HG03378 (cell line): Measurements from ENCODE around the gene PKN1.
"Not testable (repeated sequence)": the region's sequence is repeated elsewhere in the genome, so short reads cannot be mapped to it uniquely, and the experiment has no call there.

ENCODE experiments used
- ATAC-seq: cut with Tn5 transposase; IDR thresholded peaks from one replicate; pipeline ENCODE4 v1.9.1; 2021; ENCODE audit warnings: mild to moderate bottlenecking, moderate library complexity; ENCODE audit not compliant: unreplicated experiment

The PKN1 gene

DNA sequence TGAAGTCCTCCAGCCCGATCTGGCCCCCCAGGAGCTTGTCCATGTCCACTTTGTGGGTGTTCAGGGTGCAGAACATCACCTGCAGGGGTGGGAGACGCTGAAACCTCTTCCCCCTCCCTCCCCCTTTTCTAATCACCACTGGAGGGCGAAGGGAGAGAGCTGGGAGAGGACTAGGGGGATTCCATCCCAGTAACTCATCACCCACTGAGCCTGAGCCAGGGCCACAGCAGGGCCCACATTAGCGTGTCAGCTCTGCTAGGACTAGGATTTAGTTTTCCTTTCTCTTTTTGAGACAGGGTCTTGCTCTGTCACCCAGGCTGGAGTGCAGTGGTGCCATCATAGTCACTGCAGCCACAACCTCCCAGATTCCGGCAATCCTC is 47.6 kb downstream of the PKN1 start:
- ATAC-seq: no peak

- ATAC-seq: no peak
Measured at GRCh38 chr19:14482172-14482941, 49.3 kb downstream of the PKN1 start.

DNA sequence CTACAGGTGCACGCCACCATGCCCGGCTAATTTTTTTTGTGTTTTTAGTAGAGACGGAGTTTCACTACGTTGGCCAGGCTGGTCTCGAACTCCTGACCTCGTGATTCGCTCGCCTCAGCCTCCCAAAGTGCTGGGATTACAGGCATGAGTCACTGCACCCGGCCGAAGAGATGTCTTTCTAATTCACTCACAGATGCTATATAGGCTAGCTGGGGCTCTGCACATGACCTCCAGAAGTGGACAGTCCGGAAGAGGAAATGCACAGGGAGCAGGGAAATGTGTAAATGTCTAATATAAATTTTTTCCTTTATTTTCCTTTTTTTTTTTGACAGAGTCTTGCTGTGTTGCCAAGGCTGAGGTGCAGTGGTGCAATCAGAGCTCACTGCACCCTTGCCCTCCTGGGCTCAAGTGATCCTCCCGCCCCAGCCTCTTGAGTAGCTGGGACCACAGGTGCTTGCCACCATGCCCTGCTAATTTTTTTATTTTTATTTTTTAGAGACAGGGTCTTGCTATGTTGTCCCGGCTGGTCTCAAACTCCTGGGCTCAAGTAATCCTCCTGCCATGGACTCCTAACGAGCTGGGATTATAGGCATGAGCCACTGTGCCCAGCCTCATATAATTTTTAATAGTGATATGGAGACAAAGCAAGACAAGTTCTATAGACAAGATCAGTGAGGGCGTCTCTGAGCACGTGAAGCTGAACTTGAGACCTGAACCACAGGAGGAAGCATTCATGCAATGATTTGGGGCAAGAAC is 54.4 kb downstream of the PKN1 start:
- ATAC-seq: no peak

DNA sequence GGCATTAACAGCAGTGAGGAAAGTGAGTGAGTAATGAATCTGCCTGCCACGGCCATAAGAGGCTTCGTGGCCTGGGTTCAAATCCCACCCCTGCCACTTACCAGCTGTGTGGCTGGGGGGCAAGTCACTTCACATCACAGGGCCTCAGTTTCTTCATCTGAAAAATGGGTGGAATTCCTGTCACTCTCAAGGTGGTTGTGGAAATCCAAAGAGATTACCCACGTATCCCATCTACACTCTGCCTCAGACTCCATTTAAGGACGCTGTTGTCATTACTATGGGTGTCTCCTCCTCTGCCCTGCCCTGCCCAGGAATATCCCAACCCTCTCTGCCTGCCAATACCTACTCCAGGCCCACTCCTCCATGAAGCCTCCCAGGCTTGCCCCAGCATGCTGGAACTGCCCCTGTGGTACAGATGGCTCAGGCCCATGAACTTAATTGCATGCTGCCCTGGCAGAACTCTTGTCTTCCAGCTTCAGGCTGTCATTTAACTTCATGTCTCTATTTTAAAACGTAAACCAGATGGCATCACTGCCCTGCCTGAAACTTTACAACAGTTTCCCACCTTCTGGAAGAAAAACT is 59.7 kb downstream of the PKN1 start:
- no peak for ATAC-seq

GRCh38 chr19:14494411-14494810 is 61.3 kb downstream of the PKN1 start:
- no peak for ATAC-seq

DNA sequence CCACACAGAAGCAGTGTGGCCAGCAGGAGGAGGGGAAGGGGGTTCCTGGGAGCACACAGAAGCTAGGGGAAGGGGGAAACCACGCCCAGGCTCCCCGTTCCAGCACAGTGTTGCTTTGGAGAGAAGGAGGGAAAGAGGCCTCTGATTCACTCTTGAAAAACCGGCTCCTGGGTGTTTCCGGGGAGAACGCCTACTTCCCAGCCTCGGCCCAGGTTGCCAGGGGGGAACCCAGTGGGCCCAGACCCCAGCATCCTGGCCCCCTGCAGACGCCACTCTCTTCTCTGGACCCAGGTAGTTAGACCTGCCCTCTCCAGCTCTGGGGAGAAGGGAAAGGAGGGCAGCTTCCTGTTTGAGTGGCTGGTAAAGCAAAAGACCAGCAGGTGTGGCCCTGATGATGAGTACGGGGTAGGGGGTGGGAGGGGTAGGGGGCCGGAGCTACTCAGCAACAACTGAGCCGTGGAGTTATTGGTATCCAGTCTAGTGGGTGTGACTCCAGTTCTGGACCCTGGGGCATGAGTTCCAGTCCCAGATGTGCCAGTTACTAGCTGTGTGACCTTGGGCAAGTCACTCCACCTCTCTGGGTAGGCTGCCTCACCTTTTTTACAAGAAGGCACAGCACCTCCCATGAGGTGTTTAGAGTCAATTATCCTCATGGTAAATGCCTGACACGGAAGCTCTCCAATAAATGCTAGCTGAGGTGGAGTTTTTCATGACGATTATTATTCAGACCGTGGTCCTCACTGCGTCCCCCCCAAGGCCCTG is 62.0 kb downstream of the PKN1 start:
- no peak for ATAC-seq

DNA sequence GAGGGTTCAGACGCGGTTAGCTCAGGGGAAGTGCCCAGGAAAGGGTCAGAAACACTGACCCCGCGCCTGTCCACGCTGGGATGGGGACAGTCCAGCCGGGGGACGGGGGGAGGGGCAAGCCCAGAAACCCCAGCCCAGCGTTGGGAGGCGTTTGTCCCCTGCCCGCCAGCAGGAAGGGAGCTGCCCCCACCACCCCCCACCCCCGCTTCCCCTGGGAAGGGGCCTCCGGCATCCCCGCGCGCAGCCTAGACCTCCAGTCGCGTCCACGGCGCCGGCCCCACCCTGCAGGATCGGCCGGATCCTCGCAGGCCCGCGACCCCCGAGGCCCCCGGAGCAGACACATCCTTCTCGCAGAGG is 62.5 kb downstream of the PKN1 start:
- no peak for ATAC-seq

- no peak for ATAC-seq
Measured at GRCh38 chr19:14496029-14496833, 63.1 kb downstream of the PKN1 start, which contains the start of gene GIPC1. TSS of gene GIPC1 (minus strand) at chr19:14496127. CDS start at chr19:14482976, 13,151 bp downstream.

- no peak for ATAC-seq
Measured at GRCh38 chr19:14496834-14497227, 63.7 kb downstream of the PKN1 start.

DNA sequence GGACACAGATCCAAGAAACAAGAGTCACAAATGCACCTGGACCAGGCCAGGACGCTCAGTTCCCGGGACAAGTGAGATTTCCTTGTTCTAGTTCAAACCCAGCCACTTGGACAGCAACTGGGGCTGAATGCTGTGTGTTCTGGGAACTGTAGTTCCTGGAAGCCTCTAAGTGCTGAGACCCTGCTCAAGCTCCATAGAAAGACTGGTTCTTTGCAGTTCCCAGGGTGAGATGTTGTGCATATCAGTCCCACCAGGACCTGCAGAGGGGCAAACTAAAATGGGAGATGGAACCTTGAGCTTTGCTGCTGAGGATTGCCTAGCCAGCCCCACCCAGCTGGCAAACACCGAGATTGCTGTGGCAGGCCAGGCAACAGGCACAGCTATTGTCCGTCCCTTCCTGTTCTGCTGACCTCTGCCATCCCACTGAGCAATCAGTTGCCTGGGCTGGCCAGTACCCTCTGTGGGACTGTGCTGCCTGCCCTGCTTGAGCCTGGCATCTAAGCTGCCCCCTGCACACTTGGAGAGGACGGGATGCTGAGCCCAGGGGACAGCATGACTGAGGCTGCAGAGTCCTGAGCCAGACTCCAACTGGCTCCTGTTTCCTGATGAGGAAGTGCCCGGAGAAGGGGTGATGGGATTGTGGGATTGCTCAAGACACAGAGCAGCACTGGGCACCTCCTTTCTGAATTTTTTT is 64.3 kb downstream of the PKN1 start:
- no peak for ATAC-seq

- no peak for ATAC-seq
Measured at GRCh38 chr19:14502334-14503092, 69.4 kb downstream of the PKN1 start.

DNA sequence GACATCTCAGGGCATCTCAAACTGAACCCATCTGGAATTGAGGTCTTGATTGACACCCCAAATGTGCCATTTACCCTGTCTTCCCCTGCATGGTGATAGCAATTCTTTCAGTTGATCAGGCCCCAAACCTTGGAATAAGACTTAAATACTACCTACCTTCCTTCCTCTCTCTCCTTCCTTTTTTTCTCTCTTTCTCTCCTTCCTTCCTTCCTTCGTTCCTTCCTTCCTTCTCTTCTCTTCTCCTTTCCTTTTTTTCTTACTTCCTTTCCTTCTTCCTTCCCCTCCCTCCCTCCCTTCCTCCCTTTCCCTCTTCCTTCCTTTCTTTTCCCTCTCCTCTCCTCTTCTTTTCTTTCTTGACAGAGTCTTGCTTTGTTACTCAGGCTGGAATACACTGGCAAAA is 70.2 kb downstream of the PKN1 start:
- ATAC-seq: no peak

- not testable (repeated sequence) for ATAC-seq
Measured at GRCh38 chr19:14504575-14504974, 71.5 kb downstream of the PKN1 start.

DNA sequence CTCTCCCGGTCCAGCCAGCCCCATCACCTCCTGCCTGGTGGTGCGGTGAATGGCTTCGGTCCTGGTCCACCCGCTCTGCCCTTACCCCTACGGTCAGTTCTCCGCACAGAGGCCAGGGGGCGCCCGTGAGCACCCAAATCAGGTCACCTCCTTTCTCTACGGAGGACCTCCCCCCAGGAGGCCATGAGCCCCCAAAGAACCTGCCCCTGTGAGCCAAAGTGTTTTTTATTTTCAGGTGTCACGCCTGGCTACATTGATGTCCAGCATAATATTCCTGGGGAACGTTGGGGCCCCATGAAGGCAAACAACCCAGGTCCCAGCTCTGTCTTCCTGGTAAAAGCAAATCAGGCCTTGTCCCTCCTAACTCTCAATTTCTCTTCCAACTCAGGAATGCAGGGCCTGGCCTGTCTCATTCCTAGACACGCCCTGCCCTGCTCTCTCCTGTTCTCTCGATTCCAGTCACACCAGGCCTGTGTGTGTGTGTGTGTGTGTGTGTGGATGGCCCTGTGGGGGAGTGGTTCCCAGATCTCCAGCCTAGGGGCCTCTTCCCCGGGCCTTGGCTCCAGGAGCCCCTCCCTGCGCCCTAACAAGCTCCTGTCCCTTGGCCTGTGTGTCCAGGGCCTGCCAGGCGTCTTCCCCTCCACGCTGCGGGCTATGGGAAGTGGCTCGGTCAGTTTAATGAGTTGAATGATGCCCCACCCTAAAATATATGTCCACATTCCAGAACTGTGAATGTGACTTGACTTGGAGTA is 72.6 kb downstream of the PKN1 start:
- no peak for ATAC-seq

- ATAC-seq: no peak
Measured at GRCh38 chr19:14507704-14508542, 74.8 kb downstream of the PKN1 start.

DNA sequence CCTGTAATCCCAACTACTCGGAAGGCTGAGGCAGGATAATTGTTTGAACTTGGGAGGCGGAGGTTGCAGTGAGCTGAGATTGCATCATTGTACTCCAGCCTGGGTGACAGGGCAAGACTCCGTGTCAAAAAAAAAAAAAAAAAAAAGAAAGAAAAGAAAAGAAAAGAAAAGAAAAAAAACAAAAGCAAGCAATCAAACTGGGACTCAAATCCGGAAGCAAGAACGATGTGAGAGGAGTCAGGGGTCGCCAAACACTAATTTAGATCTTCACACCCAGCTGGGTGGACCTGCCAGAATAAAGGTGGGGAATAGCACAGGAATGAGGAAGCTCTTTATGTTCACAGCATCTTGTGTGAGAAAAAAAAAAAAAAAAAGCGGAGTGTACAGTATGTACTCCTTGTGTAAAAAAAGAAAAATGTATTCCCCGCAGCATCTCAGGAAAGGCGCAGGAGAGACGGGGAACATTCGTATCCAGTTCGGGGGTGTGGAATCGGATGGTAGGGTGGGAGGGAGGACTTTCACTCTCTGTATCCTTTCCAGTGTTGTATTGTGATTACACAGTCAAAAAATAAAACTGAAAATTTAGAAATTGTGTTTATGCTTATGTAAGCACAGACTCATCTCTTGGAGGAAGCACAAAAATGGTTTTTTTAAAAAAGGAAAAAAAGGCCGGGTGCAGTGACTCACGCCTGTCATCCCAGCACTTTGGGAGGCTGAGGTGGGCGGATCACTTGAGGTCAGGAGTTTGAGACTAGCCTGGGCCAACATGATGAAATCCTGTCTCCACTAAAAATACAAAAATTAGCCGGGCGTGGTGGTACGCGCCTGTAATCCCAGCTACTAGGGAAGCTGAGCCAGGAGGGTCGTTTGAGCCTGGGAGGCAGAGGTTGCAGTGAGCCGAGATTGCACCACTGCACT is 77.5 kb downstream of the PKN1 start:
- no peak for ATAC-seq

GRCh38 chr19:14511229-14511593 is 78.1 kb downstream of the PKN1 start:
- ATAC-seq: no peak
